Heart left ventricle (tissue), 13 donors: ENCODE results near the gene STPG3.

Experiments used
- POLR2A ChIP-seq, 2 donors: fragments of 450-650 bp; IDR thresholded peaks; one replicate each; pipeline ENCODE4 v1.6.1; 2017; ENCODE audit warnings: antibody characterized with exemption in 2 of 2, mild to moderate bottlenecking in 2 of 2, moderate library complexity in 2 of 2
- TF ChIP-seq, protein P1 (sequence below), 12 donors: fragments of 200-600 bp; sonication (generic) in 4 of 12; IDR thresholded peaks; one replicate each; pipeline versions ENCODE4 v1.5.0 to v1.8.0; 2018 to 2022; ENCODE audit warnings: antibody characterized with exemption in 12 of 12, mild to moderate bottlenecking in 5 of 12
- donor health status: ischemic (EF 13 %, LVEDD 7.1; RV severe dilation, severe dysfunction).
- donor health status: DM: no; HTN: yes; CAD: no.
- donor health status: DM: no; HTN: no; CAD: no.
- donor health status: ischemic (EF 25% LVEDD 6.9; RV normal size, moderate dysfunction).
- donor health status: ischemic (EF 25% LVEDD 5.7; RV mildly dilated, moderate dysfunction).
- donor health status: ischemic (EF 35%, LVEDD 5.7; RV mildly dilated, moderate dysfunction).
- donor health status: nonischemic (EF 11% LVEDD 7.7; RV severe dilation, severe dysfunction).
- donor health status: DM: yes; HTN: yes; CAD: no.
- donor health status: PGD.
- donor health status: ischemic (EF 29% LVEDD 5.4; RV normal size, mild dysfunction).
- donor health status: nonischemic (EF 23%, LVEDD 6.1; RV moderate dilation, normal function).

DNA sequence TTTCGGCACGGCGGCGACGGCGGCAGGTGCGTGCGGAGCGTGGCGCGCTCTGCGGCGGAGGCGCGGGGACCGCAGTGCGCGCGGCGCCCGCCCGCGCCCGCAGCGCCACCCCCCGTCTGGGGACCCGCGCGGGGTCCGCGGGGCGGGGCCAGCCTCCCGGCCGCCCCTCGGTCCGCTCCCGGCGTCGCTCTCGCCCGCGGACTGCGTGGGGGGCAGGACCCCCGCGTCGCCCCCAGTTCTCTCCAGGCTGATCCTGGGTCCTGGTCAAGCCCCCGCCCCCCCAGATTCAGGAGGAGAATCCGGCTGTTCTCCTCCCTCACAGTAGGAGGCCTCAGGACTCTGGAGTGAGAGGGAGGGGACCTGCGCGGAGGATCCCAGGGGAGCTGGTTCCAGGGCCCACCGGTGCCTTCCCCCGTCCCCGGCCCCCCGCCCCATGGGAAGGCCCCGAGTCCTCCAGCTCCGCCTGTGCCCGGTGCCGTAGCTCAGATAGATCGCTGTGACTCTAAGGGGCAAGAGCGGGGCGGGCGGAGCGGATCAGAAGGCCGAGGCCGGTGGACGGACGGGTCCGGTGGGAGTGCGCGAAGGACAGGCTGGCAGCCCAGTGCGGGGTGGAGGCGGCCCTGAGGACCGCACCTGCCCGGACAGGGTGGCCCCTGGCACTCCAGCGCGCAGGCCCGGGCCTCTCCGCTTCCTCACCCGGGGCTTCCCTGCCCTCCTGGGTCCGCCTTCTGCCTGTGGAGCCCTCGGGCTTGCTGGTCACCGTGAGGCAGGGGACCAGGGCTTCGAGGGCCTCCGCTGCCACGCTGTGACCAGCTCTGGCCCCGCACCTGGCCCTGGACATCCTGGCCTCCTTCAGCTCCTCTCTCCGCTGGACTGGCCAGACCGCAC is 28.7 kb upstream of the STPG3 start, which contains the start of gene RNF208:
- TF ChIP-seq POLR2A (IDR thresholded peaks at IDR 0.05): no peak
- TF ChIP-seq, protein P1, sequence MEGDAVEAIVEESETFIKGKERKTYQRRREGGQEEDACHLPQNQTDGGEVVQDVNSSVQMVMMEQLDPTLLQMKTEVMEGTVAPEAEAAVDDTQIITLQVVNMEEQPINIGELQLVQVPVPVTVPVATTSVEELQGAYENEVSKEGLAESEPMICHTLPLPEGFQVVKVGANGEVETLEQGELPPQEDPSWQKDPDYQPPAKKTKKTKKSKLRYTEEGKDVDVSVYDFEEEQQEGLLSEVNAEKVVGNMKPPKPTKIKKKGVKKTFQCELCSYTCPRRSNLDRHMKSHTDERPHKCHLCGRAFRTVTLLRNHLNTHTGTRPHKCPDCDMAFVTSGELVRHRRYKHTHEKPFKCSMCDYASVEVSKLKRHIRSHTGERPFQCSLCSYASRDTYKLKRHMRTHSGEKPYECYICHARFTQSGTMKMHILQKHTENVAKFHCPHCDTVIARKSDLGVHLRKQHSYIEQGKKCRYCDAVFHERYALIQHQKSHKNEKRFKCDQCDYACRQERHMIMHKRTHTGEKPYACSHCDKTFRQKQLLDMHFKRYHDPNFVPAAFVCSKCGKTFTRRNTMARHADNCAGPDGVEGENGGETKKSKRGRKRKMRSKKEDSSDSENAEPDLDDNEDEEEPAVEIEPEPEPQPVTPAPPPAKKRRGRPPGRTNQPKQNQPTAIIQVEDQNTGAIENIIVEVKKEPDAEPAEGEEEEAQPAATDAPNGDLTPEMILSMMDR (IDR thresholded peaks at IDR 0.05): peak in 1 of 12 donors; percentile 17
